ENCODE measurements around the gene WFIKKN1.
A peak's percentile ranks its signal among the peaks of the same experiment; 100 is the strongest.

Gene WFIKKN1

GRCh38 chr16:678209-678857 lies 47.5 kb downstream of the WFIKKN1 start:
- DNase-seq, result no peak
- in situ Hi-C loops (cut with MboI; ENCODE audit: low pct_unique_long_range_greater_than_20kb, low sequenced_read_pairs), result no loop called here

GRCh38 chr16:678858-679813 lies 48.4 kb downstream of the WFIKKN1 start:
- peak; percentile 55 for DNase-seq
- in situ Hi-C loops (cut with MboI; ENCODE audit: low pct_unique_long_range_greater_than_20kb, low sequenced_read_pairs), result no loop called here

- in situ Hi-C loops (cut with MboI; ENCODE audit: low pct_unique_long_range_greater_than_20kb, low sequenced_read_pairs), result no loop called here
- peak; percentile 83 for DNase-seq
Measured at GRCh38 chr16:679814-680624, 49.2 kb downstream of the WFIKKN1 start, which contains the start of gene STUB1. STUB1 (plus strand) TSS chr16:680410; CDS start chr16:680526, 116 bp downstream.

- DNase-seq, result no peak
- in situ Hi-C loops (cut with MboI; ENCODE audit: low pct_unique_long_range_greater_than_20kb, low sequenced_read_pairs), result no loop called here
Measured at GRCh38 chr16:680625-680945, 49.8 kb downstream of the WFIKKN1 start.

GRCh38 chr16:680967-681745 lies 50.4 kb downstream of the WFIKKN1 start:
- in situ Hi-C loops (cut with MboI; ENCODE audit: low pct_unique_long_range_greater_than_20kb, low sequenced_read_pairs), result no loop called here
- peak; percentile 49 for DNase-seq

- no peak for DNase-seq
- in situ Hi-C loops (cut with MboI; ENCODE audit: low pct_unique_long_range_greater_than_20kb, low sequenced_read_pairs), result no loop called here
Measured at GRCh38 chr16:681746-682427, 51.1 kb downstream of the WFIKKN1 start.

GRCh38 chr16:682493-683395 lies 52.0 kb downstream of the WFIKKN1 start:
- in situ Hi-C loops (cut with MboI; ENCODE audit: low pct_unique_long_range_greater_than_20kb, low sequenced_read_pairs), result no loop called here
- no peak for DNase-seq

- in situ Hi-C loops (cut with MboI; ENCODE audit: low pct_unique_long_range_greater_than_20kb, low sequenced_read_pairs), result no loop called here
Measured at GRCh38 chr16:683396-684070, 52.7 kb downstream of the WFIKKN1 start.

More at GRCh38 chr16:683396-684070, 52.7 kb downstream of the WFIKKN1 start:
- DNase-seq, result no peak
